Measurements from ENCODE around the gene COA6. TPM values are rescaled to one million over a fixed set of nuclear protein-coding genes. Genes with fewer than 3 reads are reported as not detected.

COA6 gene
- total RNA-seq, 2 donors from 2014 or later, result 23.1 to 36.4 TPM

- TF ChIP-seq CTCF (IDR thresholded peaks at IDR 0.05), result no peak
- no peak for DNase-seq (ENCODE audit: low spot score)
- Histone ChIP-seq H3K4me3 (no peak overlapping the region), H3K27ac (no peak overlapping the region), H3K4me1 (no peaks in the 10 kb centered on the region), H3K9me3 (no peaks in the 10 kb centered on the region), H3K36me3 (no peaks in the 10 kb centered on the region), H3K27me3 (no peaks in the 10 kb centered on the region)
Observed at GRCh38 chr1:234362558-234362957, 10.7 kb upstream of the COA6 start.

DNA sequence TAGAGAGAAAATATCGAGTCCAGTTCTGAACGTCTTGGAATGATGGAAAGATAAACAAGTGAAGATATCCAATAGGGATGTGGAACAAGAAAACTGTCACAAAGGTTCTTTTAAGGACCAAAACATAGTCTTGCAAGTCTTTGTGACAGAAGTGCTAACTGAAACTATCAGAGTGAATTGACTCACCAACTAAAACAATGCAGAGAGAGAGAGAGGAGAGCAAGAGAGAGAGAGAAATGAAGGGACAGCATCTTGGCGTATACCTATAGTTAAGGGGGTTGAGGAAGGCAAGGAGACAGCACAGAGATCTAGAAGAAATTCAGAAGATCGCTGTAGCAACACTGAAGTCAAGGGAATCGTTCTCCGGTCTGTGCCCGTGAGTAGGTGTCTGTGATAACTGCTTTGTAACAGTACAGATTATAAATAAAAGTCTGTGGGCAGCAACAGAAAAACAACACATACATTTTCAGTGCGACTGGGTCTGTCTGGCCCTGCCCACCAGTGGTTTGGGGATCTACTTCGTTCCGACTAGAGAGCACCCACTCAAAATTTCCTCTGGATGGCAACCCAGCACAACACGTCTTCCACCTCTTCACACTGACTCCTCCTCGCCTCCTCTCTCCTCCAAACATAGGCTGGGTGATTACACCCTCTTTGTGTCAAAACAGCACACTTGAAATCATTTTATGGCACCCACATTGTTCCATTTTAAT is 4.8 kb upstream of the COA6 start:
- Histone ChIP-seq H3K4me3 (no peak overlapping the region), H3K9me3 (no peaks in the 10 kb centered on the region), H3K4me1 (no peaks in the 10 kb centered on the region), H3K27ac (no peak overlapping the region), H3K27me3 (no peaks in the 10 kb centered on the region), H3K36me3 (no peaks in the 10 kb centered on the region)
- DNase-seq (ENCODE audit: low spot score), result no peak
- no peak for TF ChIP-seq CTCF (IDR thresholded peaks at IDR 0.05)

- no peaks in the 10 kb centered on the region for H3K36me3 ChIP-seq
- no peak for DNase-seq (ENCODE audit: low spot score)
- no peak overlapping the region for H3K4me3 ChIP-seq
- H3K27me3 ChIP-seq, result no peaks in the 10 kb centered on the region
- no peaks in the 10 kb centered on the region for H3K9me3 ChIP-seq
- no peak for TF ChIP-seq CTCF (IDR thresholded peaks at IDR 0.05)
- H3K27ac ChIP-seq, result no peak overlapping the region
- peaks cover 0 to under 1% of the 10 kb centered on the region in 2 donors for H3K4me1 ChIP-seq
Observed at GRCh38 chr1:234369033-234369430, 4.2 kb upstream of the COA6 start.

DNA sequence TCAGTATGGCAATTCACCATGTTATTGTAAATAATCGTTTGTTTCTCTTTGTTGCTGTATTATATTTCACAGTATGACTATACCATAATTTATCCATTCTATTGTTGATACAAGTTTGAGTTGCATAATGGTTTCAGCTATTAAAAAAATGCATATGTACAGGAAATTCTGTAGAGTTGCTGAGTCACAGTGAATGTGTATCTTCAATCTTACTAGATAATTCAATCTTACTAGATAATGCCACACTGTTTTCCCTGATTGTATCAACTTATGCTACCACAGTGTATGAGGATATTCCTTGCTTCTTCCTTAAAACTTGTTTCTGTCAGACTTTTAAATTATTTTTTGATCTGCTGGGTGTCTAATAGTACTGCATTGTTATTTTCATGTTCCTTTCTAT is 3.5 kb upstream of the COA6 start:
- H3K27ac ChIP-seq, result no peak overlapping the region
- no peak overlapping the region for H3K4me3 ChIP-seq
- peaks cover 0 to 8% of the 10 kb centered on the region in 2 donors for H3K4me1 ChIP-seq
- H3K27me3 ChIP-seq, result no peaks in the 10 kb centered on the region
- DNase-seq (ENCODE audit: low spot score), result no peak
- no peak for TF ChIP-seq CTCF (IDR thresholded peaks at IDR 0.05)
- no peaks in the 10 kb centered on the region for H3K36me3 ChIP-seq
- H3K9me3 ChIP-seq, result no peaks in the 10 kb centered on the region

DNA sequence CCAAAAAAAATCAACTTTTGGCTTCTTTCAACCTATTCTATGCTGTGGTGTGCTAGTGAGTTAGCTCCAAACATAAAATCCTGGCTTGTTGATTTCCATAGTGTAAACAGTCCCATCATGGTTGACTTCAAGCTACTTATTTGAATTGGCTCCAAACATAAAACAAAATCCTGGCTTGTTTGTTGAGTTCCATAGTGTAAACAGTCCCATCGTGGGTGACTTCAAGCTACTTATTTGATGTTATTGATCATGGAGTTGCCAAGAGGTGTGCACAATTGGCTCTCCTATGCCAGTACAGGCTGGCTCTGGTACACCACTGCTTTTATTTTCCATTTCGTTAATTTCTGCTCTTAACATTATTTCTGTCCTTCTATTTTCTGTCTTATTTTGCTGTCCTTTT is 1.8 kb upstream of the COA6 start:
- no peak for TF ChIP-seq CTCF (IDR thresholded peaks at IDR 0.05)
- peaks cover 0 to 9% of the 10 kb centered on the region in 2 donors for H3K4me1 ChIP-seq
- H3K27me3 ChIP-seq, result no peaks in the 10 kb centered on the region
- H3K4me3 ChIP-seq, result no peak overlapping the region
- H3K9me3 ChIP-seq, result no peaks in the 10 kb centered on the region
- peaks cover 8% of the 10 kb centered on the region for H3K36me3 ChIP-seq
- DNase-seq (ENCODE audit: low spot score), result no peak
- H3K27ac ChIP-seq, result no peak overlapping the region

Measured in right atrium auricular region (tissue), 2 donors.